Smooth muscle cell (in vitro differentiated cells): ENCODE results near the gene SUFU. TPM values are rescaled to one million over a fixed set of nuclear protein-coding genes. Genes with fewer than 3 reads are reported as not detected.

Experiments
- DNase-seq: peaks from one replicate; lab custom pipeline; 2025; ENCODE audit not compliant: unreplicated experiment; lab: John Stamatoyannopoulos, UW
- H2AFZ ChIP-seq: fragments of 200-600 bp; sonication (generic); 2 replicates; pipeline ENCODE4 v1.6.0; 2016; ENCODE audit warnings: antibody characterized with exemption, low read depth, mild to moderate bottlenecking
- H3F3A ChIP-seq: fragments of 200-600 bp; sonication (generic); 2 replicates; pipeline ENCODE4 v1.6.0; 2017; ENCODE audit warnings: antibody characterized with exemption, low read depth
- H3K27ac ChIP-seq: fragments of 200-600 bp; sonication (generic); 2 replicates; pipeline ENCODE4 v1.5.1; 2016; ENCODE audit warnings: low read depth, mild to moderate bottlenecking
- H3K27me3 ChIP-seq: fragments of 200-600 bp; sonication (generic); 2 replicates; pipeline ENCODE4 v1.6.1; 2016; ENCODE audit warnings: low read depth, mild to moderate bottlenecking
- H3K36me3 ChIP-seq: fragments of 200-600 bp; sonication (generic); 2 replicates; pipeline ENCODE4 v1.5.1; 2016; ENCODE audit warnings: low read depth
- H3K4me1 ChIP-seq: fragments of 200-600 bp; sonication (generic); 2 replicates; pipeline ENCODE4 v1.5.1; 2016; ENCODE audit warnings: low read depth
- H3K4me2 ChIP-seq: fragments of 200-600 bp; sonication (generic); 2 replicates; pipeline ENCODE4 v1.6.0; 2016; ENCODE audit warnings: mild to moderate bottlenecking
- H3K4me3 ChIP-seq: fragments of 200-600 bp; sonication (generic); 2 replicates; pipeline ENCODE4 v1.5.1; 2016; ENCODE audit warnings: mild to moderate bottlenecking
- H3K79me2 ChIP-seq: fragments of 200-600 bp; sonication (generic); 2 replicates; pipeline ENCODE4 v1.6.0; 2016; ENCODE audit warnings: low read depth, mild to moderate bottlenecking
- H3K9ac ChIP-seq: fragments of 200-600 bp; sonication (generic); 2 replicates; pipeline ENCODE4 v1.6.0; 2016; ENCODE audit warnings: low read depth
- H3K9me3 ChIP-seq: fragments of 200-600 bp; sonication (generic); replicated peaks from 2 replicates; pipeline ENCODE4 v1.5.1; 2016; ENCODE audit warnings: low read depth
- H4K20me1 ChIP-seq: fragments of 200-600 bp; sonication (generic); 2 replicates; pipeline ENCODE4 v1.6.0; 2016; ENCODE audit warnings: low read depth
- CTCF ChIP-seq: fragments of 200-600 bp; sonication (generic); IDR thresholded peaks from 2 replicates; pipeline ENCODE4 v1.5.1; 2017; ENCODE audit warnings: borderline replicate concordance, mild to moderate bottlenecking, antibody characterized with exemption; ENCODE audit not compliant: insufficient read depth, poor library complexity, severe bottlenecking
- WGBS: methylation state at CpG from one replicate; pipeline ENCODE4 v1.1.7; 2016; ENCODE audit warnings: low lambda C conversion rate; 5-methylcytosine and 5-hydroxymethylcytosine counted together
- polyA plus RNA-seq: library from polyadenylated mRNA; unstranded; fragments of >200 nt; fragmentation: Nextera tagmentation; extraction: Ambion mirVana; gene quantifications from 2 replicates; pipeline ENCODE4 v1.2.1, GENCODE V29; 2016
- total RNA-seq: library from RNA; depleted of rRNA; stranded (reverse); fragments of >200 nt; gene quantifications from 2 replicates; pipeline ENCODE4 v1.2.3, GENCODE V29; 2014

SUFU gene
- total and polyA plus RNA-seq, 2 experiments from 2014 or later, result 8.5 to 17.2 TPM

GRCh38 chr10:102643336-102644065 is 139.7 kb downstream of the SUFU start:
- peak overlapping the region; percentile 100 for H3K4me2 ChIP-seq
- peaks cover 32% of the 10 kb centered on the region for H3F3A ChIP-seq
- no peak overlapping the region for H2AFZ ChIP-seq
- H3K36me3 ChIP-seq, result no peaks in the 10 kb centered on the region
- H3K27ac ChIP-seq, result peak overlapping the region; percentile 95
- TF ChIP-seq CTCF, result no peak
- peaks cover 36% of the 10 kb centered on the region for H3K79me2 ChIP-seq
- H4K20me1 ChIP-seq, result peaks cover 37% of the 10 kb centered on the region
- H3K27me3 ChIP-seq, result no peaks in the 10 kb centered on the region
- H3K4me3 ChIP-seq, result peak overlapping the region; percentile 96
- no peak for DNase-seq
- peak overlapping the region; percentile 90 for H3K9ac ChIP-seq
- peaks cover 27% of the 10 kb centered on the region for H3K4me1 ChIP-seq
- no peaks in the 10 kb centered on the region for H3K9me3 ChIP-seq
- WGBS, result 2% methylated on average over 31 of the region's 76 CpGs

DNA sequence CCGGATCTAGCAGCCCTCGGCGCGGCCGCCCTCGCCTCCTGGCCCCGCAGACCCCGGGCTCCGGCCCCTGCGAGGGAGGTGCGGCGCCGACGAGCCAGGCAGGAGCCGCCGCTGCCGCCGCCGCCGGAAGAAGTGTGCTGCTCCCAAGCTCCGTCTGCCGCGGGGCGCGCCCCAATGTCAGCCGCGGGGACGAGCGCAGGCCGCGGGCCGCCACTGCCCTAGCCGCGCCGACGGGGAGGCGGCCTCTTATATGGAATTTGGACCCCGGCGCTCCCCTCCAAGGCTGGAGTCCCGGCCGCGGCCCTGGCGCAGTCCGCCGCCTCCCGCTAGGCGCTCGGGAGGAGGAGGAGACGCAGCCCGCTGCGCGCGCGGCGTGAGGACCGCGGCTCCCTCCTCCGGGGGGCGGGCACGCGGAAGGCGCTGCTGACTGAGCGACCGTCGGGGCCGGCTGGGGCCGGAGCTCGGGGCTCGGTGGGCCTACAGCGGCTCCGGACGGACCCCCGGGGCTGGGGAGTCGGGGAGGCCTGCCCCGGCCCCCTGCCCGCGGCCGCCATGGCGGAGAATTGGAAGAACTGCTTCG is 140.4 kb downstream of the SUFU start, which contains the start of gene TRIM8:
TSS of gene TRIM8 (plus strand) at position 414 of the 580 bp plus-strand sequence. CDS start at position 553, 139 bp downstream.
- WGBS, result under 1% methylated on average over 48 of the region's 80 CpGs
- DNase-seq, result no peak
- peaks cover 43% of the 10 kb centered on the region for H3K79me2 ChIP-seq

DNA sequence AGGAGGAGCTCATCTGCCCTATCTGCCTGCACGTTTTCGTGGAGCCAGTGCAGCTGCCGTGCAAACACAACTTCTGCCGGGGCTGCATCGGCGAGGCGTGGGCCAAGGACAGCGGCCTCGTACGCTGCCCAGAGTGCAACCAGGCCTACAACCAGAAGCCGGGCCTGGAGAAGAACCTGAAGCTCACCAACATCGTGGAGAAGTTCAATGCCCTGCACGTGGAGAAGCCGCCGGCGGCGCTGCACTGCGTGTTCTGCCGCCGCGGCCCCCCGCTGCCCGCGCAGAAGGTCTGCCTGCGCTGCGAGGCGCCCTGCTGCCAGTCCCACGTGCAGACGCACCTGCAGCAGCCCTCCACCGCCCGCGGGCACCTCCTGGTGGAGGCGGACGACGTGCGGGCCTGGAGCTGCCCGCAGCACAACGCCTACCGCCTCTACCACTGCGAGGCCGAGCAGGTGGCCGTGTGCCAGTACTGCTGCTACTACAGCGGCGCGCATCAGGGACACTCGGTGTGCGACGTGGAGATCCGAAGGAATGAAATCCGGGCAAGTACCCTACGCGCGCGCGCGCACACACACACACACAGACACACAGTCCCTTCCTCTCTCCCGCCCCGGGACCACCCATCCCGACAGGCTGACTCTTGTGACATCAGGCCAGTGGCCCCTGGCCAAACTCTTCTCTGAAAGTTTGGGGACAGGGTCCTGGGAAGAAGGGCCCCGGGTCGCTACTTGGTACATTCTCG is 141.0 kb downstream of the SUFU start:
- peak overlapping the region; percentile 90 for H3K9ac ChIP-seq
- no peak for DNase-seq
- peak overlapping the region; percentile 96 for H3K4me3 ChIP-seq
- H2AFZ ChIP-seq, result no peak overlapping the region
- peaks cover 50% of the 10 kb centered on the region for H3K79me2 ChIP-seq
- peaks cover 41% of the 10 kb centered on the region for H3K4me1 ChIP-seq
- peaks cover 32% of the 10 kb centered on the region for H3F3A ChIP-seq
- TF ChIP-seq CTCF, result peak; percentile 42
- H3K27ac ChIP-seq, result peak overlapping the region; percentile 95
- 1% methylated on average over 62 of the region's 62 CpGs for WGBS
- no peaks in the 10 kb centered on the region for H3K36me3 ChIP-seq
- no peaks in the 10 kb centered on the region for H3K9me3 ChIP-seq
- no peaks in the 10 kb centered on the region for H3K27me3 ChIP-seq
- H3K4me2 ChIP-seq, result peak overlapping the region; percentile 100
- peaks cover 50% of the 10 kb centered on the region for H4K20me1 ChIP-seq

More for the DNA sequence above, 140.4 kb downstream of the SUFU start, which contains the start of gene TRIM8:
- H4K20me1 ChIP-seq, result peaks cover 44% of the 10 kb centered on the region
- TF ChIP-seq CTCF, result peak; percentile 7
- H3K27me3 ChIP-seq, result no peaks in the 10 kb centered on the region
- peaks cover 32% of the 10 kb centered on the region for H3F3A ChIP-seq
- peak within 1 kb of the TSS; percentile 96 for H3K4me3 ChIP-seq
- H2AFZ ChIP-seq, result no peak within 1 kb of the TSS
- H3K36me3 ChIP-seq, result no peaks in the 10 kb centered on the region
- peaks cover 34% of the 10 kb centered on the region for H3K4me1 ChIP-seq
- H3K27ac ChIP-seq, result peak within 1 kb of the TSS; percentile 95
- no peaks in the 10 kb centered on the region for H3K9me3 ChIP-seq
- peak within 1 kb of the TSS; percentile 90 for H3K9ac ChIP-seq
- peak within 1 kb of the TSS; percentile 100 for H3K4me2 ChIP-seq
